ENCODE results near the gene BORCS5.

Gene BORCS5

DNA sequence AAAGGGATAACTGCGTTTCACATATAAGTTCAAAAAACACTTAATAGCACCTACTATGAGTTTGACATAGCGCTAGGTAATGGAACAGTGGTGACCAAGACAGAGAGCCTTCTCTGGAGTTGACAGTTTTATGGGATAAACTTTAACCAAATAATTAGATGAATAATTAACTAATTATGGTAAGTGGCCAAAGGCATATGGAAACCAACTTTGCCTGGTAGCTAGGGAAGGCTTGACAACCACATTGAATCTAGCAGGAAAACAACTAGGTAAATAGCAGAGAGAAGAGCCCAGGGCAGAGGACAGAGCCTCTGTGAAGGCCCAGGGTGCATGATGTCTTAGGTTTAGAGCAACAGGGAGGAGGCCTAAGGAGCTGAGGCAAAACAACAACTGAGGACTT is 153.7 kb downstream of the BORCS5 start:
- DNase-seq = no peak

DNA sequence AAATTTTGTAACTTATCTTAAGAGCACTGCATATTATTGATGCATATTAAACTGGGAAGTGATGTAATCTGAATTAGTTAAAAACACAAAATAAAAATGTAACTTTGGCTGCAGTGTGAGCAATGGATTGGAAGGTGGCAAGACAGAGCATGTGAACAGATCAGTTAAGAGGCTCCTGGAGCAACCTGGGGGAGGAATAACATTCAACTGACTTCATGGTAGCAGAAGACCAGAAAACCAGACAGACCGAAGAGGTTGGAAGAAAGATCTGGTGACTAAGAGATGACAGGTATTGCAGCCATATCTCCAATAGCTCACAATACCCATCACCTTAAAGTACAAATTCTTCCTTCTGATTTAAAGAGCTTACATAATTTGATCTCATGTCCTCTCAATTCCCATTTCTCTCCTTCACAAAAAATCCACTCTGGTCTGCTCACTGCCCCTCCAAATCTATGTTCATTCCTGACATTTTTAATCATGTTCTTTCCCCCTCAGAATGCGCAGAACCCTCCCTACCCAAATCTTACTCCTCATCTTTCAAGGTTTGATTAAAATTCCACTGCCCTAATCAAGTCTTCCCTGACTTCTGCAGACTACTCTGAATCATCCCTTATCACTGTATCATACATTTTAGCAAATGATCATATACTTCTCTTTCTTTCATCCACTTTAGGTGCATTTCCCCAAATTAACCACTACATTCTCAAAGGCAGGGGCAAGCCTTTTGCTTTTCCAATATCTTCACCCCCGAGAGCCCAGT is 154.3 kb downstream of the BORCS5 start:
- DNase-seq = no peak

DNA sequence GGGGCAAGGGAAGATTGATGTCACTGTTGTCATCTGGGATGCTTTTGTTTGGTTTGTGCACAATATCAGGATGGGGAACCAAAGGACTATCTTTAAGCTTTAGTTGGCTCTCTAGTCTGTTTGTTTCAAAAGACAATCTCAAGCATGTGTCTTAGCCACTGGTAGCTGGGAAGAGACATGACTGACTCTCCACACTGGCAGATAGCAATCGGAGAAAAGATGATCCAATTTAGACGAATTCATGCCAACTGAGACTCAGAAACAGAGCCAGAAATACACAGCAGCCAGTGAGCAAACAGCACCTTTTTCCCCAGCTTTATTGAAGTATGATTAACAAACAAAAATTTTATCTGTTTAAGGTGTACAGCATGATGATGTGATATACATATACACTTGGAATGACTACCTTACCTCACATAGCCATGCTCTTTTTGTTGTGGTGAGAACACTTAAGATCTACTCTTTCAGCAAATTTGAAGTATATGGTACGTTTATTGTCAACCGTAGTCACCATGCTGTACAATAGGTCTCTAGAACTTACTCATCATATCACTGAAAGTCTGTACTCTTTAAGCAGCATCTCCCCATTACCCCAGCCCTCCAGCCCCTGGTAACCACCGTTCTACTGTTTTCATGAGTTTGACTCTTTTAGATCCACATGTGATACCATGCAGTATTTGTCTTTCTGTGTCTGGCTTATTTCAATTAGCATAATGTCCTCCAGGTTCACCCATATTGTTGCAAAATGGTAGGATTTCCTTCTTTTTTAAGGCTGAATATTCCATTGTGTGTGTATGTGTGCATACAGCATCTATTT is 155.2 kb downstream of the BORCS5 start:
- no peak for DNase-seq

DNA sequence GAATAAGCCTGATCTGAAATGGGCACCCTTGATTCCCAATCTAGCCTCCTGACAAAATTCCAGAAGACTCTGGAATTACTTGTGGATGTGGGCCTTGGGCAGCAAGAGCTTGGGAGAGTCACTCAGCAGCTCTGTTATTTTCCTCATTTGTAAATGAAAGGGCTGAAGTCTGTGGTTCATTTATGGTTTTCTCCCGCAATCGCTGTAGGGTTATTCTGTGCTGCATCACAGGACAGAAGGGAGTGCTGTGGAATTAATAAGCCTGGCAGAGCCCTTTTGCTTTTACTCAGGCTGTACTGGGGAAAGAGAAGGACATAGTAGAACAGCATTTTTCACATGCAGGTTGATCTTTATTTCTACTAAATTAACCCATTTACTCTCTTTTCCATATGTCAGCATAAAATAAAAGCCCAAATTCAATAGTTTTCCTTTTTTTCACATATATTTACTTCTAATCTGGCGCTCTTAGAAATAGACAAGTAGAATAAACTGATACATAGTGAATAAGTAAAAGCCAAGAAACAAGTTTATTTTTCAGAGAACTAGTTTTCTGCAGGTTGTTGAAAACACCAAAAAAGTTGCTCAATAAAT is 156.6 kb downstream of the BORCS5 start:
- peak in 2 of 56 donors; percentile 16 to 30 for DNase-seq

DNA sequence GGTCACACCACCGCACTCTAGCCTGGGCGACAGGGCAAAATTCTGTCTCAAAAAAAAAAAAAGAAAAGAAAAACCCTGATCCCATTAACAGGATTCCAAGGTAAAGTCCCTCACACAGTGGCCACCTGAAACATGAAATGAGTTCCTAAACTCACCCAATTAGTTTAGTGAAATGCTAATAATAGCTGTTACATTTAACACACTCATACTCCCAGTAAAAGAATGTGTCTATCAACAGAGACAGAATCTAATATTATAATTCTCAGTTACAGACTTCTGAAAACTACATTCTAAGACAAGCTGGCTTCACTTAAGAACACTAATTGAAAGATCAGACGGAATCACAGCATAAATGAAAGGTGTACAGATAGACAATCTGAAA is 161.6 kb downstream of the BORCS5 start:
- DNase-seq = no peak

DNA sequence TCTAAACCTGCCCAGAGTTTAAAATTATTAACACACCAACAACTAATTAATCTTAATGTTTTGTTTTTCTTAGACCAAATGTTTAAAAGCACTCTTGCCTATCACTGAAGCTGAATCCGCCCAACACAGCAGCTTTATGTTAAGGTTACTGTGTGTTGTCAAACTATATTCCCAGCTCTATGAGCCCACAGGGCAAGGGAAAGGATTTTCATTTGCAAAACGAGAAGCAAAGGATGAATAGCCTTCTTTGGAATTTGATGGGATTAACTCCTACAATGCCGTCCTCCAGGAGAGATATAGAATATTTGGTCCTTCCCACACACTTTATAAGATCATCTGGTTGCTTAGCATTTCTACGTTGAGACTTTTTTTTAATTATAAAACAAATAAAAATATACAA is 162.0 kb downstream of the BORCS5 start:
- DNase-seq = no peak
